Activated T-helper 1 cell treated with anti-CD3 and anti-CD28 coated beads, Interleukin-2, amount 50 U/mL, for 16 hours (primary cell): Measurements from ENCODE around the gene WNT2B.
A peak's percentile ranks its signal among the peaks of the same experiment; 100 is the strongest.

ENCODE experiments used
- DNase-seq, 2 donors: peaks; one replicate each; pipeline ENCODE4 v3.0.0-alpha.2; 2020; ENCODE audit warnings: low read depth in 1 of 2, low spot score in 1 of 2

The WNT2B gene

DNA sequence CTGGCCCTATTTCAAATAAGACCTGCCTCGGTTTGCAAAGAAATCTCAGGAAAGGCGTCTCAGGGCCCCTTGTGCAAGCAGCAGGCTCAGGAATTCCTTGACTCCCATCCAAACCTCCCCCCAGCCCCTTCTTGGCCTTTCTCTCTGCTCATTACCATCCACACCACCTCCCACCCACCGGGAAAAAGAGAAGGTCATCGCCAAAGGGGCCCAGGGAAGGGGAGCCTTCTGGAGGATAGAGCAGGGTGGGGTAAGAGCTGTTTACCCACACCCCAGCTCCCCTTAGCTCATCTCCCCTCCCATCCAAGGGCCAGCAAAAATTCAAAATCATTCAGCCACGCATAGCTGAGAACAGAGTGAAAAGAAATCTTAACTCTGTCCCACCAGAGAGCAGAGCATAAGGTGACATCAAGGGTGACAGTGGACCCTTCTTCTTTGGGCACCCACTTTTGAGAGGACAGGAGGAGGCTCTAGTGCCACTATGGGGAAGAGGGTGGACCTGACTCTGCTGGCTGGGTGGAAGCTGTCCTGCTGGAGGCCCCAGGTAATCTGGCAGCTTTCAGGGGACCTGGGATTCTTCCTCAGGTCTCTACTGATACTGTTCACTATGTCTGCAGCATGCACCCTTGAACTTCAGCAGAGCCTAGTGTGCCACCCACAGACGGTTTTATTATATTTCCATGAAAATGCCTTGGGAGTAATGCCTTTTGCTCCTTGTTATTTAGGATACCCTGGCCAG is 3.9 kb upstream of the WNT2B start:
- no peak for DNase-seq

DNA sequence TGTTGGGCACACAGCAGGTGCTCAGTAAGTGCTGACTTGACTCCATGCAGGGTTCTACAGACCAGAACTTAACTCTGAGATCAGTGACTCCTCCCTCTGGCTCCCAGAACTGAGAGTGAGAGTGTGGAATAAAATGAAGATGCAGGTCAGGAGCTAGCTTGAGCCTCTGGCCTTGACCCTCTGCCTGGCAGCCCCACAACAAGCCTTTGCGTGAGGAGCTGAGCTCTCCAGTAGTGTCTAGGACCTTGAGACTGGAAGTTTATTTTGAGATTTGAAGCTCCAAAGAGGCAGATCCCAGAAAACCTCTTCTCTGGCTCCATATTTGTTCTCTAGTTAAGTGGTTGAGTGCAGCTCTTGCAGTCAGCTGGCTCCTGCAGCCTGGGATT is 3.4 kb upstream of the WNT2B start:
- no peak for DNase-seq

DNA sequence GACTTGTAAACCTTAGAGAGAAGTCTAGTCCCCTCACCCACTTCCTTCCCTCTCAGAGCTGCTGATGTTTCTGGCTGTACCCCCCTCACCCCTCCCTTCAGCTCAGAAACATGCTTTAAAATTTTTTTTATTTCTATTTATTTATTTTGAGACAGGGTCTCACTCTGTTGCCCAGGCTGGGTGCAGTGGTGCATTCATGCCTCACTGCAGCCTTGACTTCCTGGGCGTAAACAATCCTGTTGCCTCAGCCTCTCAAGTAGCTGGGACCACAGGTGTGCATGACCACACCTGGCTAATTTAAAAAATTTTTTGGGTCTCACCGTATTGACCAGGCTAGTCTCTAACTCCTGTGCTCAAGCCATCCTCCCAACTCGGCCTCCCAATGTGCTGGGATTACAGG is 2.9 kb upstream of the WNT2B start:
- no peak for DNase-seq

DNA sequence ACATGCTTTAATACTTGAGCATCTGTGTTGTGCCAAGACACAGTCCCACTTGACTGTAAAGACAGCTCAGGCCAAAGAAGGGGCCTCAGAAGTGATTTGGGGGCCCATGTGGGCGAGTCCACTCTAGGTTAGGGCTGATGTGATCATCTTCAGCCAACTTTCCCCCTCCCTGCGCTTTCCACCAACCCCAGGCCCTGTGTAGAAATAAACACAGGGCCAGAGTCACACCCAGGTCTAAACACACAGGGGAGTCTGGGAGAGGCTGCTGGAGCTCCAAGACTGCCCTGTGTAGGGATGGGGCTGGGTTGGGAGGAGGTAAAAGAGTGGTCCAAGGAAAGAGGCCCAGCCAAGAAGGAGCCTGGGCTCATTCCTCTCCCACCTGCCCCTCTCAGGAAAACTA is 2.5 kb upstream of the WNT2B start:
- DNase-seq = no peak

DNA sequence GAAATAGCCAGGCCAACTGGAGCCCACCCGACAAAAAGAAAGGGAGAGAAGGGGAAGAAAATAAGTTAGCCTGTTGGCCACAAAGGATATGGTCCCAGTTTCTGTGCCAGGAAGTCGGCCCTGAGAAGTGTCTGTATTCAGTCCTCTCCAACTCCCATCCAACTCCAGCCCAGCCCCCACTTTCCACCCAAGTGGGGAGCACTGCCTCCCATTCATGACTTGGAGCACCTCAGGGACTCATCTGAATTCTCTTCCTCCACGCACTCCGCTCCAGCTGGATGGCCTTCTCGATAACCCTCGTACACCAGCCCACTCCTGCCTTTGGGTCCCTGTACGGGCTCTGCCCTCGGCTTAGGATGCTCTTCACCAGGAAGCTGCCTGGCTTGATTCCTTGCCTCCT is 2.0 kb upstream of the WNT2B start:
- no peak for DNase-seq

DNA sequence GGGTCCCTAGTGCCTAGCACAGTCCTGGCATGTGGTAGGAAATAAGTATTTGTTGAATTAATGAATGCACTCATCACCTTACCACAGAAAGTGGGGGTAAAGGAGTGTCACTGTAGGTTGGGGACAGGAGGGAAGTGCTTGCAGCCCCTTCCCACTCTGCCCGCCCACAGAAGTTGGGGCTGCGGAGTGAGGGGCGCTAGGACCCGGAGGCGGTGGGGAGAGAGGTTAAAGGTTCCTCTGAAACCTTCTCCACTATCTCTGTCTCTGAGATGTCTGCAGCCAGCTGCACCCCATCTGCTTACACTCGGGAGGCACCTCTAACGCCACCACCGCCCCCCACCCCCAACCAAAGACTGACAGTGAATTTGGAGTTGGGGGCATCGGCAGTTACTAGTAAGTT is 1.4 kb upstream of the WNT2B start:
- DNase-seq = no peak

DNA sequence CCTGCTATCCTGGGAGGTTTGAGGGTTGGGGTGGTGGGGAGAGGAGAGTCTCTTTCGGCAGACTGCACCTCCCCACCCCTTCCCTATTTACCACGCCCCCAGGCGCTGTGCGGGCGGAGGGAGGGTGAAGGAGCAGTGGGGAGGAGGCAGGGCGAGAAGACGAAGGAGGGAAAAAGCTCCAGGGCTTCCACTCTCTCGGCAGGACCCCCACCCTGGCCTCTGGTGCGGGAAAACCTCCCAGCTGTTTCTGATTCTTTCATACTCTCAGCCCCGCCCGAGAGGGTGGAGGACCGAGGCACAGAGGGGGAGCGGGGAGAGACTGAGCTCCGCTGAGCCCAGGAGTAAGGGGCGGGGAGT is 866 bp upstream of the WNT2B start:
- peak in 1 of 2 donors; percentile 4 for DNase-seq

DNA sequence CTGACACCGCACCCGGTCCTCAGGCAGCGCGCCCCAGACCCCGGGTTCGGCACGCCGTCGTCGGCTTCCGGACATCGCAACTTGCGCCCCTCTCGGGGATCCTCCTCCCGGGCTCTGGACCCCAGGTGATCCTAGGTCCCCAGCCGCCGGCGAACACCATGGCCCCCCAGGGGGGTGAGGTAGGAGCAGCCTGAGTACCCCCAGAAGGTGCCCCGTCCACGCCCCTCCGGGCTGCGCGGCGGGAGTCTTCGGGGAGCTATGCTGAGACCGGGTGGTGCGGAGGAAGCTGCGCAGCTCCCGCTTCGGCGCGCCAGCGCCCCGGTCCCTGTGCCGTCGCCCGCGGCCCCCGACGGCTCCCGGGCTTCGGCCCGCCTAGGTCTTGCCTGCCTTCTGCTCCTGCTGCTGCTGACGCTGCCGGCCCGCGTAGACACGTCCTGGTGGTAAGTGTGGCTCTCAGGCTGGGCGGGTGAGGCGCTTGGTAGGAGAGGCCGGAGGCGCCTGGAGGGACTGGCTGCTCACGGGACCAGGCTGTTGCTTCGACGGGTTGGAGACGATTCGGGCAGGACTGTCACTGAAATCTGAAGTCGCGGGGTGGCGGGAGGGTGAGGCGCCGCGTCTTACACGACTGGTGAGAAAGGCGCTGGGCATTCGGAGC is 367 bp downstream of the WNT2B start:
- no peak for DNase-seq

DNA sequence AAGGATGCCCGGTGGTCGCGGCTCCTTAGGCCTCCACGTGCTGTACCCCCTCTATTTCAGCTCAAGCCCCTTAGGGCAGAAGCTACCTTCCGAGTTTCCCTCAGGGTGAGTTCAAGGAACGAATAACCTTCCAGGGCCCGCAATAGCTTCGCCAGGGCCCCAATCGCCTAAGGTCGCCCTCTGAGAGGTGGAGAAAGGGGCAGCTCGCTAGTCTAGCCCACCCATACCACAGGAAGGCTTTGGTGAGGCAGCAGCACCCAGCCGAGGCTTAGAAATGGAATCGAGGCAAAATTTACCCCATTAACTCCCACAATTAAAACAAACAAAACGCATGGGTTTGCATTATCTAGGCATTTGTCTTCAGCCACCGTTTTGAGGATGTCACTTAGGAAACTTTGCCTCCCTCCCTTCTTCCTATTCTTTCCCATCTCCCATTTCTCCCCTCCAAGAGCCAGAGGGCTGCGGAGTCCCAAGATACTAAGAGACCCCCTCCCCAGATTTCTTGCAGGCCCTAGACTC is 954 bp downstream of the WNT2B start:
- no peak for DNase-seq

DNA sequence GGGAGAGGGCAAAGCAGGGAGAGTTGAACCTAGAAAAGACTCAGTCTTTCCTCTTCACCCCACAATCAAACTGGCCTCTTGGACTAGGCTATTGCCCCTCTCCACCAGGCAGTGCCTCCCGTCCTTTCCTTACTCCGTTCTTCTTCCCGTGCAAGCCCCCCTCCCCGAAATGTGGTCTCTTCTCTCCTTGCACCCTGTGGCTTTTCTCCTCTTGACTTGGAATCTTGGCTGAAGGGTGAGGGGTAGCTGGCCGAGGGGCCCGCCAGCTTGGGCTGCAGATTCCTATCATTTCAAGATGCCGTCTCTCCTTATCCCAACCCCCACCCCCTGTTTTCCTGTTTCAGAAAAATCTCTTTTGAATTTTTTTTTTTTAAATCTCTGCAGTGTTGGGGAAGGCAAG is 1.6 kb downstream of the WNT2B start:
- no peak for DNase-seq

DNA sequence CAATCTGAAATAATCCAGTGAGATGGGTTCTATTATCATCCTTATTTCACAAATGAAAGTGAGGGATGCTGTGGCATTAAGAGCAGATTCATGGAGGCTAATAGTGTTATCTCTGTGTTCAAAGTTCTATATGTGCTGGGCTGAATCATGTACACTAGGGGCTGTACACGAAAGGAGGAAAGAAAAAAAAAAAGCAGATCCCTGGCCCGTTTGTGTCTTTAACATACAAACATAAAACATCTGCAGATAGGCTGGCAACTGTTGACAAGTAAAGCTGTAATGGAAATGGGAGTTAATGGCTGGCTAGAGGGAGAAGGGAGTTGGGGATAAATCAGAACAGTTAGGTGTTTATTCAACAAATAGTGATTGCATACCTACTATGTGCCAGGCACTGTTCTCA is 3.1 kb downstream of the WNT2B start:
- DNase-seq = no peak

DNA sequence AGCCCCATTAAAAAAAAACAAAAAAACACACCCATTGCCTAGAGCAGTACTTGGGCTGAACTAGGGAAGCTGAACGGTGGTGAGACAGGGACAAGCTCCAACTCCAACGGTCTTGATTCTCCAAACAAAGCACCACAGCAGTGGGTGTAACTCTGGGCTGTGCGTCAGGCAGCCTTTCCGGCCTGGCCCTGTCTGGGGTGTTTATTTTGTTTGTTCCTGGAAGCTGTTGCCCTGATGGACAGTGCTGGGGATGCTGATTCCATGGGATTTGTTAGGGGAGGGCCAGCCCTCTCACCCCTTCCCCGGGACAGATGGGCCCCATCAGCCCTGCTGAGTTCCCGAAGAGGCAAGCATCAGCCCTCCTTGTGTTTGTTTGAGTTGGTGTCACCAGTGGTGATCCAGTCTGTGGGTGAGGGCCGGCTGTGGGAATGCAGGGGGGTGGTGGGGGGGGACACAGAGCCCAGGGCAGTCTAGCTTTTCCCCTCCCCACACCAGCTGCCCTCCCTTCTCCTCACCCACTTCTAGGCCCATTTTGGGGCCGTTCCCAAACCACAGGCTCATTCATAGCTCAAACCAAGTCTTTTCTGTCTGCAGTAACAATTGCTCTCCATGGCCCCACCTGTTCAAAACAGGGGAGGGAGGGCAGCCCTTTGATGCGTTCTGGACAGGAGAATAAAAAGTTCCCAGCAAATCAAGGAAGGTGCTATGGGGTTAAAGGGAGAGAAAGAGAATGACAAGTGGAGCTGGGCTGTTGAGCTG is 4.5 kb downstream of the WNT2B start:
- DNase-seq = no peak

DNA sequence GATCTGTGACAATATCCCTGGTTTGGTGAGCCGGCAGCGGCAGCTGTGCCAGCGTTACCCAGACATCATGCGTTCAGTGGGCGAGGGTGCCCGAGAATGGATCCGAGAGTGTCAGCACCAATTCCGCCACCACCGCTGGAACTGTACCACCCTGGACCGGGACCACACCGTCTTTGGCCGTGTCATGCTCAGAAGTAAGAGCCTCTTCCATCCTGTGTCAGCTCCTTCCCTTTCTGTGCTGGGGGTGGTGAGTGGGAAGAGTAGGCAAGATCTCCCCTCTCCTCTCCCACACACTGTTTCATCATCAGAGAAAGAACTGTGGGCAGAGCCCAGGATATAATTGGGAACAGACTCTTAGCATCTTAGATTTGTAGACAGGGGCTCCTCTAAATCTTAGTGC is 6.1 kb downstream of the WNT2B start:
- DNase-seq = no peak

DNA sequence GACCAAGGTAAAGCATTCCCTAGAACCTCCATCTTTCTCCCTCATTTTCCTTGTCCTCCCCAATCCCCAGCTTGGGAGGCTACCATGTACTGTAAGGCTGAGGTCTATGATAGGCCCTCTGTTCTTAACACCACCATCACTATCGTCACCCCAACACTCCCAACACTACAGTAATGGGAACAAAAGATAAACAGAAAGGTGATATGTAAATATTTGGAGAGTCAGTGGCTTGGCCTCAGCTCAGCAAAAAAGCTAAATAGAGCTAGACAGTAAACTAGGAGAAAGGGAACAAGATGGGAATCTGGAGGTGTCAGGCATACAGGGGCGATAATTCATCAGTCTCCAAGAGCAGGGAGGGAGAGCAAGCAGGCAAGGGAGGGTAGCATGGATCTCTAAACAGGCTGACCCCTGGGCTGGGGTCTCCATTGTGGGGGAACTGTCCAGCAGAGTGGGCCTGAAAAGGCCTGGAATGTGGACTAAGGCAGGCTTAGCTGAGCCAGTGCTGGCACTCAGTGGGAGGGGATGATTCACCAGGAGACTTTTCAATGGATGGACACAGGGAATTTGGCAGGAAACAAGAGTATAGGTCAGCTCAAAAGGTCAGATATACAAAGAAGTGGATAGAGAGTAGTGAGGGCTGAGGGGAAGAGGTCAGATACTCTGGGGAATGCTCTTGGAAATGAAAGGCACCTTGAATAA is 6.7 kb downstream of the WNT2B start:
- no peak for DNase-seq

DNA sequence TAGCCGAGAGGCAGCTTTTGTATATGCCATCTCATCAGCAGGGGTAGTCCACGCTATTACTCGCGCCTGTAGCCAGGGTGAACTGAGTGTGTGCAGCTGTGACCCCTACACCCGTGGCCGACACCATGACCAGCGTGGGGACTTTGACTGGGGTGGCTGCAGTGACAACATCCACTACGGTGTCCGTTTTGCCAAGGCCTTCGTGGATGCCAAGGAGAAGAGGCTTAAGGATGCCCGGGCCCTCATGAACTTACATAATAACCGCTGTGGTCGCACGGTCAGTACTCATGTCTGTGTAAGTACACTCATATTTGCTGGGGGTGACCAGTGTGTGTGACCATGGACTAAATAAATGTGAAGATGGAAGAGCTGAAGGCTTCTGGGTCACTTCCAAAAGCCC is 7.4 kb downstream of the WNT2B start:
- no peak for DNase-seq

DNA sequence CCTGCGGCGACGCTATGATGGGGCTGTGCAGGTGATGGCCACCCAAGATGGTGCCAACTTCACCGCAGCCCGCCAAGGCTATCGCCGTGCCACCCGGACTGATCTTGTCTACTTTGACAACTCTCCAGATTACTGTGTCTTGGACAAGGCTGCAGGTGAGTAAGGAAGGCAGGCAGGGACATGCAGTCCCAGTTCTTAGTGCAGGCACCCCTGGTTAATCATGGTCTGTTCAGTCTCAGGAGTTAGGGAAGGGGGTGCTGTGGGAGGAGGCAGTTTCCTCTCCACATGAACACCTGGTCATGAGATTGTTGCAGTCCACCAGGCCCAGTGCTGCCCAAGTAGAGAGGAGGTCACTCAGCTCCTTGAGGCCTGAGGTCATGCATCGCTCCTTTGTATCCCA is 8.5 kb downstream of the WNT2B start:
- DNase-seq = no peak

DNA sequence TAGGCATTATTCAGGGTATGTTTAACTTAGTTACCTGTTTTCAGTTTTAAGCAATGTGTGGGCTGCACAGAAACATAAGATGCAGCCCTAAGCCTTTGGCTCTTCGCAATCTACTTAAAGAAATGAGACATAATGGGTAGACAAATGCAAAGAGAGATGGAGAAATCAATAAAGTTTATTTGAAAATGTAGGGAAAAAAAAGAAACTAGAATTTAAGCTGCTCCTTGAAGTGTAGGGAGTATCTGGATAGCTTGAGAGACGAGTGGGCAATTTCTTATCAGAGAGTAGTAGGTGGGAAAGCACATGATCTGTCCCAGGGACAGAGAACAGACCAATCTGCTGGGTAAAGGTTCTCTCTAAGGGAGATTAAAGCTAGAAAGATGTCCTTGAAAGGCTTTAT is 8.9 kb downstream of the WNT2B start:
- DNase-seq = no peak

DNA sequence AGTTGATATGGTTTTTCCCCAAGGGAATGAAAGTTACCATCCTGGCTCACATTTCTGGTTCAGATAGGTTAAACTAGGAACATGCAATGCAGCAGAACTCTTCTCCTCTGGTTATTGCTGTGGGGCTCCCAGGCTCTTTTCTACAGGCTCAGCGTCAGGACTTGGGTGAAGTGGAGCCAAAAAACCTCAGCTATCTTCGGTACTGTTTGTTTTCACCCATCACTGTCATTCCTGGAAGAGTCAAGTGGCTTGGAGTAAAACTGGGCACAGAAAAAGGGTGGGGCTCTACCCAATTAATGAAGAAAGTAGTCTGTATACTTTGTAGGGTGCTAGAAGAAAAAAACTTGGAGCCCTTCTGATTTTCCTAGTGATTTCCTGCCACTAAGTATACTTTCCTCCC is 9.4 kb downstream of the WNT2B start:
- no peak for DNase-seq

DNA sequence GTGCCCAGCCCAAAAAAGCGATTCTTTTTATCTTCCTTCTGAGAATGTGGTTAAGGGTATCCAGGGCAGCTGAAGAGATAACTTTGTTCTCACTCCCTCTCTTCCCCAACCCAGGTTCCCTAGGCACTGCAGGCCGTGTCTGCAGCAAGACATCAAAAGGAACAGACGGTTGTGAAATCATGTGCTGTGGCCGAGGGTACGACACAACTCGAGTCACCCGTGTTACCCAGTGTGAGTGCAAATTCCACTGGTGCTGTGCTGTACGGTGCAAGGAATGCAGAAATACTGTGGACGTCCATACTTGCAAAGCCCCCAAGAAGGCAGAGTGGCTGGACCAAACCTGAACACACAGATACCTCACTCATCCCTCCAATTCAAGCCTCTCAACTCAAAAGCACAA is 11.4 kb downstream of the WNT2B start:
- no peak for DNase-seq

DNA sequence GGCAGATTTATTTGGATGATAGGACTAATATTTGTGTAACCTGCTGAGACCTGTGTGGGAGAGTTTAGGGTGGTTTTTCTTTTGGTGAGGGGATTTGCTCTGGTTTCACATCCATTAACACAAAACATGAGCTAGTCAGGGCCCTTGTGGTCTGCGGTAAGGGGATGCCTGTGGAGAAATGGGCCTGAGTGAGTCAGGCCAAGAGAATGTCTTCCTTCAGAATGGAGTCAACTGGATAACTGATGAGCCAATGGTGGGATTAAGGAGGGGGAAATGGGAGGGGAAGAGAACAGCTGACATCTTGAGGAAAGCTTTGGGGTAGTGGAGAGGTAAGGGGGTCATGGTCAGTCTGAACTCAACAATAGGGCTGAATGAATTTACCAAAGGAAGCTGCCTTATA is 13.9 kb downstream of the WNT2B start:
- no peak for DNase-seq

DNA sequence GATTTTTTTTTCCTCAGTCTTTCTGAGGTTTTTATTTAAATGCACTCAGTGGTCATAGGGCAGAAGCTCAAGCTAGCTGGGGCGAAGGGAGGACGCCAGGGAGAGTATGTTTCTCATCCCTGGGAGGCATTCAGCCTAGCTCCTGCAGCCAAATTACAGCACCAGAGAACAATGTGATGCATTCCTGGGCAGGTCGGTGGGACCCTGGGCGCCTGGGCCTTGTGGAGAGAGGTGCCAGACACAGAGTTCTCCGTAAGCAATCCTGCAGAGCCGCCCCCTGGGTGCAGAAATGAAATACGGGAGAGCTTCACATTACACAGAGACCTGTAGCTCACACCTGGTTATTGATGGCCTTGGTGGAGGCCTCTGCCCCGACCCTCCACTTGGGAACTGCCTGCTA is 15.5 kb downstream of the WNT2B start:
- DNase-seq = no peak

DNA sequence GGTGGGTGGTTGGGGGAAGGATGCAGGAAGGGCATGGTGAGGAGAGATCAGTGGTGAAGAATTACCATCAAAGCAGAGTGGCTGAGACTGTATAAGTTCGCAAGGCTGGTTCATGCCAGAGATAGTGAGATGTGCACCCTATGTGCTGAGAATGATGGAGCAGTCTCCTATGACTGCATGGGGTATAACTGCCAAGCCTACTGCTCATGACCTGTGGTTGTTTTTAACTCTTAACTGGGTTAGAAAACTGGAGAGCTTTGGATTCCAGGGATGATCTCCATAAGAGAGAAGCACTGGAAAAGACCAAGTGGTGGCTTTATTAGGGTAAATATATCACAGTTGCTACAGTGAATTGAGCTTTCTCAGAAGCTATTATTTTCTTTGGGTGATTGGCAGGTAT is 16.2 kb downstream of the WNT2B start:
- no peak for DNase-seq
